ENCODE results near the gene CDH4. TPM values are rescaled to one million over a fixed set of nuclear protein-coding genes. Genes with fewer than 3 reads are reported as not detected.

Gene CDH4
- total and polyA plus RNA-seq, 10 donors = 0.30 to 20.1 (median 7.7) TPM

DNA sequence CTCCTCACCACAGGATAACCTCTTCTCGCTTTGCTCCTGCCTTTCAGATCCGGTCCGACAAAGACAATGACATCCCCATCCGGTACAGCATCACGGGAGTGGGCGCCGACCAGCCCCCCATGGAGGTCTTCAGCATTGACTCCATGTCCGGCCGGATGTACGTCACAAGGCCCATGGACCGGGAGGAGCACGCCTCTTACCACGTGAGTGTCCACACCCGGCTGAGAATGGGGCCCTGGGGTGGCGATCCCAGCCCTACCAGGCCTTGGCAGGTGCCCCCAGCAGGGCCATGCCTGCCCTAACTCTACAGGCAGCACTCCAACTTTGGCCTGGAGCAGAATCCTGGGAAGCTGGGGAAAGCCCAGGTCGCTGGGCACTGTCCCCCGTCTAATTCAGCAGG is 592.6 kb downstream of the CDH4 start:
- H3K27ac ChIP-seq = no peak overlapping the region
- TF ChIP-seq POLR2A (IDR thresholded peaks at IDR 0.05) (no peak), POLR2AphosphoS5 (IDR thresholded peaks at IDR 0.05) (no peak)
- TF ChIP-seq, protein P1, sequence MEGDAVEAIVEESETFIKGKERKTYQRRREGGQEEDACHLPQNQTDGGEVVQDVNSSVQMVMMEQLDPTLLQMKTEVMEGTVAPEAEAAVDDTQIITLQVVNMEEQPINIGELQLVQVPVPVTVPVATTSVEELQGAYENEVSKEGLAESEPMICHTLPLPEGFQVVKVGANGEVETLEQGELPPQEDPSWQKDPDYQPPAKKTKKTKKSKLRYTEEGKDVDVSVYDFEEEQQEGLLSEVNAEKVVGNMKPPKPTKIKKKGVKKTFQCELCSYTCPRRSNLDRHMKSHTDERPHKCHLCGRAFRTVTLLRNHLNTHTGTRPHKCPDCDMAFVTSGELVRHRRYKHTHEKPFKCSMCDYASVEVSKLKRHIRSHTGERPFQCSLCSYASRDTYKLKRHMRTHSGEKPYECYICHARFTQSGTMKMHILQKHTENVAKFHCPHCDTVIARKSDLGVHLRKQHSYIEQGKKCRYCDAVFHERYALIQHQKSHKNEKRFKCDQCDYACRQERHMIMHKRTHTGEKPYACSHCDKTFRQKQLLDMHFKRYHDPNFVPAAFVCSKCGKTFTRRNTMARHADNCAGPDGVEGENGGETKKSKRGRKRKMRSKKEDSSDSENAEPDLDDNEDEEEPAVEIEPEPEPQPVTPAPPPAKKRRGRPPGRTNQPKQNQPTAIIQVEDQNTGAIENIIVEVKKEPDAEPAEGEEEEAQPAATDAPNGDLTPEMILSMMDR (IDR thresholded peaks at IDR 0.05 in 8 of 11, conservative IDR thresholded peaks at IDR 0.05 in 3 of 11) = no peak
- DNase-seq = peak; percentile 56
- intact Hi-C loops (cut with DNase I; ENCODE audit: low total_unique reads) = no loop called here
- WGBS, 5 donors = 91 to 94% (median 91%) methylated on average over 16 to 17 of the region's 17 CpGs
- no peaks in the 10 kb centered on the region for H3K4me1 ChIP-seq
- no peaks in the 10 kb centered on the region for H3K36me3 ChIP-seq
- H3K4me3 ChIP-seq = no peak overlapping the region
- peaks cover 0 to 16% (median 0%) of the 10 kb centered on the region in 7 donors for H3K27me3 ChIP-seq (replicated peaks in 1 of 7)
- H3K9me3 ChIP-seq = peaks cover 0 to 17% (median 0%) of the 10 kb centered on the region in 8 donors

DNA sequence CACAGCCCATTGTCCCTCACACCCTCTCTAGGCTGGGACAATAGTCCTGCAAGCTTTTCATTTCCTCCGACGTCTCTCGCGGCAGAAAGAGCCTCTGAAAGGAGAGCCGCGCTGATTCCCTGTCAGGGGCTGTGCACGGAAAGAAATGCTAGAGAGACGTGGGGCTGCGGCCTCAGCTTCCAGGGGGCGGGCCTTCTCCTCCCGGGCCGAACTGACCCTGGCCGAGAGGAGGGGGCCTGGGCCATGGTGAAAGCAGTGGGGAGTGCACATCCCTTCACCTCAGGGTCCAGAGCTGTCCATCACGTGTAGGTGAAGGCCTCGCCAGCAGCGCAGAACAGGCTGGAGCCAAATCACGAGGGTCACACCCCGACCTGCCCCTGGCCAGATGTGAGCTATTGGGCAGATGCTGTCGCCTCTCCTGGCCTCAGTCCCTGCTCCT is 593.2 kb downstream of the CDH4 start:
- Histone ChIP-seq H3K27me3 (replicated peaks in 1 of 7) (peaks cover 0 to 16% (median 0%) of the 10 kb centered on the region in 7 donors), H3K9me3 (peaks cover 0 to 23% (median 0%) of the 10 kb centered on the region in 8 donors), H3K4me3 (no peak overlapping the region), H3K4me1 (no peaks in the 10 kb centered on the region), H3K36me3 (no peaks in the 10 kb centered on the region), H3K27ac (no peak overlapping the region)
- DNase-seq = peak; percentile 54
- intact Hi-C loops (cut with DNase I; ENCODE audit: low total_unique reads) = no loop called here
- TF ChIP-seq, protein P1 (IDR thresholded peaks at IDR 0.05 in 8 of 11, conservative IDR thresholded peaks at IDR 0.05 in 3 of 11) = no peak
- TF ChIP-seq POLR2AphosphoS5 (IDR thresholded peaks at IDR 0.05) (no peak), POLR2A (IDR thresholded peaks at IDR 0.05) (no peak)
- WGBS, 5 donors = 61 to 72% (median 67%) methylated on average over 16 to 19 of the region's 19 CpGs

- WGBS, 5 donors = 83 to 94% (median 89%) methylated on average over 9 to 15 of the region's 15 CpGs
- DNase-seq = peak; percentile 40
- peaks cover 0 to 24% (median 0%) of the 10 kb centered on the region in 8 donors for H3K9me3 ChIP-seq
Measured at GRCh38 chr20:61846074-61846473, 594.0 kb downstream of the CDH4 start.

DNA sequence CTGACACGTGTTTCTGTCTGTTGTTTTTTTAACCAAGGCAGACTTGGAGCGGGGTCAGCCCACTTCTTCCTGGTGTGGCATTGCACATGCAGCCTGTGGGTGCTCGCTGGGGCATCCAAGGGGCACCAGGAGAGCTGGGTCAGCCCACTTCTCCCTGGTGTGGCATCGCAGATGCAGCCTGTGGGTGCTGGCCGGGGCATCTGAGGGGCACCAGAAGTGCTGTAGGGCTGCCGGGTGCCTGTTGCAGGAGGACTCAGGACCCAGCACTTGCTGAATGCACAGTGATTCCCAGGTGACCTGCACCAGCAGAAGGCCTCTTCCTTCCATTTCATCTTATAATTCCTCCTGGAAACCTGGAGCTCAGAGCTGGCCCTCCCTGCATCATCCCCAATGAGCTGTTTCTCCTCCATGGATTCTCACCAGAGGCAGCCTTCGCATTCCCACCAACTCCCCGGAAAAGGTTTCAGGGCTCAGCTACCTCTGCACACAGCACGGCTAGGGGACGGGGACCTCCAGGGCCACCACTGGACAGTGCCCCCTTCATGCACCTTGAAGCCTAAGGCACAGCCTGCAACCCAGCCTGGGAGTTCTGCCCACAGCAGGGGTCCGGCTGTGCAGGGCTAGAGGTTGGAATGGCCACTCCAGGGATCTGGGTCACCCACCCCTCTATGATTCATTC is 594.8 kb downstream of the CDH4 start:
- TF ChIP-seq POLR2AphosphoS5 (IDR thresholded peaks at IDR 0.05) = no peak
- no peak for TF ChIP-seq POLR2A (IDR thresholded peaks at IDR 0.05)
- TF ChIP-seq, protein P1 (IDR thresholded peaks at IDR 0.05 in 8 of 11, conservative IDR thresholded peaks at IDR 0.05 in 3 of 11) = no peak
- Histone ChIP-seq H3K9me3 (peaks cover 0 to 24% (median 0%) of the 10 kb centered on the region in 8 donors), H3K4me1 (no peaks in the 10 kb centered on the region), H3K27ac (no peak overlapping the region), H3K27me3 (replicated peaks in 1 of 7) (peaks cover 0 to 24% (median 0%) of the 10 kb centered on the region in 7 donors), H3K36me3 (no peaks in the 10 kb centered on the region), H3K4me3 (no peak overlapping the region)
- DNase-seq = peak; percentile 45
- WGBS, 5 donors = 79 to 91% (median 87%) methylated on average over 11 of the region's 11 CpGs
- intact Hi-C loops (cut with DNase I; ENCODE audit: low total_unique reads) = no loop called here

More at GRCh38 chr20:61846074-61846473, 594.0 kb downstream of the CDH4 start:
- TF ChIP-seq POLR2A (IDR thresholded peaks at IDR 0.05) (no peak), POLR2AphosphoS5 (IDR thresholded peaks at IDR 0.05) (no peak)
- TF ChIP-seq, protein P1 (IDR thresholded peaks at IDR 0.05 in 8 of 11, conservative IDR thresholded peaks at IDR 0.05 in 3 of 11) = no peak
- Histone ChIP-seq H3K27me3 (replicated peaks in 1 of 7) (peaks cover 0 to 18% (median 0%) of the 10 kb centered on the region in 7 donors), H3K4me1 (no peaks in the 10 kb centered on the region), H3K4me3 (no peak overlapping the region), H3K27ac (no peak overlapping the region), H3K36me3 (no peaks in the 10 kb centered on the region)
- intact Hi-C loops (cut with DNase I; ENCODE audit: low total_unique reads) = no loop called here
